ENCODE measurements around the gene TBCB.

The TBCB gene

GRCh38 chr19:36113425-36113824, 1.8 kb upstream of the TBCB start:
- no peak for TF ChIP-seq SPI1 (IDR thresholded peaks at IDR 0.05; ENCODE audit: borderline replicate concordance, low read depth)
- no peak for TF ChIP-seq POLR2AphosphoS5 (IDR thresholded peaks at IDR 0.05; ENCODE audit: low read depth)
- TF ChIP-seq REST (IDR thresholded peaks at IDR 0.05; ENCODE audit: insufficient replicate concordance, low read depth), result no peak
- TF ChIP-seq GABPA (IDR thresholded peaks at IDR 0.05; ENCODE audit: low read depth), result no peak
- TF ChIP-seq CTCF (IDR thresholded peaks at IDR 0.05; ENCODE audit: insufficient read depth, low read length), result no peak
- Histone ChIP-seq H3K27me3 (ENCODE audit: insufficient read depth, poor library complexity, severe bottlenecking) (no peaks in the 10 kb centered on the region), H3K4me3 (replicated peaks; ENCODE audit: insufficient read depth, low read length) (peak overlapping the region; percentile 97), H3K27ac (replicated peaks) (no peak overlapping the region)
- DNase-seq (ENCODE audit: low read depth in 1 of 2, low spot score in 1 of 2), result no peak

GRCh38 chr19:36113894-36114720, 1.2 kb upstream of the TBCB start:
- peak in 1 of 2 experiments; percentile 10 for DNase-seq (ENCODE audit: low read depth in 1 of 2, low spot score in 1 of 2)
- TF ChIP-seq SPI1 (IDR thresholded peaks at IDR 0.05; ENCODE audit: borderline replicate concordance, low read depth) (no peak), CTCF (IDR thresholded peaks at IDR 0.05; ENCODE audit: insufficient read depth, low read length) (no peak), GABPA (IDR thresholded peaks at IDR 0.05; ENCODE audit: low read depth) (no peak), REST (IDR thresholded peaks at IDR 0.05; ENCODE audit: insufficient replicate concordance, low read depth) (no peak), POLR2AphosphoS5 (IDR thresholded peaks at IDR 0.05; ENCODE audit: low read depth) (no peak)
- no peaks in the 10 kb centered on the region for H3K27me3 ChIP-seq (ENCODE audit: insufficient read depth, poor library complexity, severe bottlenecking)
- H3K27ac ChIP-seq (replicated peaks), result peak overlapping the region; percentile 64
- H3K4me3 ChIP-seq (replicated peaks; ENCODE audit: insufficient read depth, low read length), result peak overlapping the region; percentile 97

GRCh38 chr19:36114721-36115452, 381 bp upstream of the TBCB start, which contains the start of gene POLR2I:
POLR2I (minus strand) TSS chr19:36114875; CDS start chr19:36114856, 19 bp downstream.
- TF ChIP-seq REST (IDR thresholded peaks at IDR 0.05; ENCODE audit: insufficient replicate concordance, low read depth), result peak; percentile 34
- peak; percentile 61; the same call in 1 of the 2 replicates for TF ChIP-seq POLR2AphosphoS5 (IDR thresholded peaks at IDR 0.05; ENCODE audit: low read depth)
- TF ChIP-seq SPI1 (IDR thresholded peaks at IDR 0.05; ENCODE audit: borderline replicate concordance, low read depth), result no peak
- TF ChIP-seq GABPA (IDR thresholded peaks at IDR 0.05; ENCODE audit: low read depth), result no peak
- no peak for TF ChIP-seq CTCF (IDR thresholded peaks at IDR 0.05; ENCODE audit: insufficient read depth, low read length)
- H3K27me3 ChIP-seq (ENCODE audit: insufficient read depth, poor library complexity, severe bottlenecking), result no peaks in the 10 kb centered on the region
- DNase-seq (ENCODE audit: low read depth in 1 of 2, low spot score in 1 of 2), result peak; percentile 99 to 100

More at GRCh38 chr19:36114721-36115452, 381 bp upstream of the TBCB start, which contains the start of gene POLR2I:
- H3K4me3 ChIP-seq (replicated peaks; ENCODE audit: insufficient read depth, low read length), result peak within 1 kb of the TSS; percentile 97
- peak within 1 kb of the TSS; percentile 64 for H3K27ac ChIP-seq (replicated peaks)
